ENCODE results near the gene TARDBP. TPM values are rescaled to one million over a fixed set of nuclear protein-coding genes. Genes with fewer than 3 reads are reported as not detected.

Gene TARDBP
- total RNA-seq, 1 experiment from 2014 or later: 207 TPM

DNA sequence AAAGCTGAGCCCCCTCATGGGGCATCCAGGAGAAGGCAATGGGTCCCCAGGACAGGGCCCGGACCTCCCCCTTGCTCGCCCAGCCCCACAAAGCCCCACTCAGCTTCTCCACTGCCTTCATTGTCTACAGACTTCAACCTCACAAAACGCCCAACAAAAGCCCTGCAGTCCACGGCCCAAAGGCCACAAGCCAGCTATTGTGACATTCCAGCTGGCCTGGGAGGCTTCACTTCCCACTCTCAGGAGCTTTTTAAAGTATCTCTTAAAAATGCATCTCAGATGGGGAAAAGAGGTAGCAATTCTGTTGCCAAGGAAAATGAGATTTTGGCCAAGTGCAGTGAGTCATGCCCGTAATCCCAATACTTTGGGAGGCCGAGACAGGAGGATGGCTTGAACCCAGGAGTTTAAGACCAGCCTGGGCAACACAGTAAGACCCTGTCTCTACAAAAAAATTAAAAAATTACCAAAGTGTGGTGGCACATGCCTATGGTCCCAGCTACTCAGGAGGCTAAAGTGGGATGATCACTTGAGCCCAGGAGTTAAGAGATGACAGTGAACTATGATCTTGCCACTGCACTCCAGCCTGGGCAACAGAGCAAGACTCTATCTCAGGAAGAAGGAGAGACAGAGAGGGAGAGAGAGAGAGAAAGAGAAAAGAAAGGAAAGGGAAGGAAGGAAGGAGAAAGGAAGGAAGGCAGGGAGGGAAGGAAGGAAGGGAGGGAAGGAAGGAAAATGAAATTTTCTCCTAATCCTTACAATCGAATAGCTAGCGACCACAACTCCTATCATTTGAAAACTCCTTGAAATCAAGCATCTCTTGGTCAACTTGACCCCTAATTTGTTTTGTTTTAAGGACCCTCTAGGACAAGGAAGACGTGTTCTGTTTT lies 31.4 kb upstream of the TARDBP start:
- Histone ChIP-seq H2BK15ac (ENCODE audit: low read depth, low read length) (no peak overlapping the region), H3T11ph (ENCODE audit: low read length) (no peak overlapping the region), H3K4me1 (ENCODE audit: insufficient read depth, low read length) (peaks cover 2% of the 10 kb centered on the region; the same call in 1 of the 2 replicates), H2BK5ac (ENCODE audit: insufficient read length, low read length) (no peak overlapping the region), H3K23me2 (ENCODE audit: insufficient read length, low read depth, low read length, poor library complexity, severe bottlenecking) (no peaks in the 10 kb centered on the region), H3K4ac (ENCODE audit: low read depth, low read length) (no peak overlapping the region), H3K9ac (ENCODE audit: extremely low read depth, insufficient read length, low read length) (no peak overlapping the region), H4K20me1 (ENCODE audit: control insufficient read depth, insufficient read depth, insufficient read length) (no peaks in the 10 kb centered on the region), H2BK20ac (ENCODE audit: low read depth, low read length, poor library complexity, severe bottlenecking) (no peak overlapping the region), H3K23ac (ENCODE audit: insufficient read length, low read depth, low read length) (no peak overlapping the region), H3K27ac (ENCODE audit: insufficient read length, low read depth, low read length) (no peak overlapping the region), H3K79me2 (ENCODE audit: insufficient read depth, low read length) (no peaks in the 10 kb centered on the region), H3K18ac (ENCODE audit: insufficient read length, low read depth, low read length) (no peak overlapping the region), H3K14ac (ENCODE audit: insufficient read depth, low read length) (no peak overlapping the region), H3K56ac (ENCODE audit: insufficient read length, low read depth, low read length) (no peak overlapping the region), H3K4me2 (ENCODE audit: insufficient read depth, insufficient read length, low read length) (peak overlapping the region; percentile 28), H2BK120ac (ENCODE audit: low read depth, low read length, poor library complexity, severe bottlenecking) (no peak overlapping the region), H3K79me1 (ENCODE audit: insufficient read depth, low read depth, low read length, poor library complexity, severe bottlenecking) (no peaks in the 10 kb centered on the region), H4K5ac (ENCODE audit: insufficient read length, low read depth, low read length) (no peak overlapping the region), H2AFZ (ENCODE audit: low read length) (no peak overlapping the region), H2AK5ac (ENCODE audit: insufficient read length, low read length) (no peak overlapping the region), H4K8ac (replicated peaks; ENCODE audit: insufficient read length, low read depth, low read length) (no peak overlapping the region), H3K9me3 (ENCODE audit: control insufficient read depth, low read depth, low read length) (no peaks in the 10 kb centered on the region), H3K27me3 (ENCODE audit: insufficient read depth, low read length) (no peaks in the 10 kb centered on the region), H4K91ac (ENCODE audit: insufficient read length, low read depth, low read length) (no peak overlapping the region), H2BK12ac (ENCODE audit: insufficient read length, low read depth, low read length) (no peak overlapping the region)
- Mint-ChIP-seq H3K9me3 (no peaks in the 10 kb centered on the region), H3K4me1 (peaks cover 37 to 47% of the 10 kb centered on the region in 2 experiments), H3K27ac (peak overlapping the region; percentile 10 to 99 (median 99); a peak in 6 of 7 replicates), H3K27me3 (ENCODE audit: low read depth) (peaks cover 8% of the 10 kb centered on the region; the same call in 1 of the 2 replicates), H3K36me3 (ENCODE audit: insufficient read depth in 1 of 3, low read depth in 3 of 3) (no peaks in the 10 kb centered on the region), H3K4me3 (peak overlapping the region; percentile 44 to 66)
- DNase-seq: no peak
- TF ChIP-seq, protein P1, sequence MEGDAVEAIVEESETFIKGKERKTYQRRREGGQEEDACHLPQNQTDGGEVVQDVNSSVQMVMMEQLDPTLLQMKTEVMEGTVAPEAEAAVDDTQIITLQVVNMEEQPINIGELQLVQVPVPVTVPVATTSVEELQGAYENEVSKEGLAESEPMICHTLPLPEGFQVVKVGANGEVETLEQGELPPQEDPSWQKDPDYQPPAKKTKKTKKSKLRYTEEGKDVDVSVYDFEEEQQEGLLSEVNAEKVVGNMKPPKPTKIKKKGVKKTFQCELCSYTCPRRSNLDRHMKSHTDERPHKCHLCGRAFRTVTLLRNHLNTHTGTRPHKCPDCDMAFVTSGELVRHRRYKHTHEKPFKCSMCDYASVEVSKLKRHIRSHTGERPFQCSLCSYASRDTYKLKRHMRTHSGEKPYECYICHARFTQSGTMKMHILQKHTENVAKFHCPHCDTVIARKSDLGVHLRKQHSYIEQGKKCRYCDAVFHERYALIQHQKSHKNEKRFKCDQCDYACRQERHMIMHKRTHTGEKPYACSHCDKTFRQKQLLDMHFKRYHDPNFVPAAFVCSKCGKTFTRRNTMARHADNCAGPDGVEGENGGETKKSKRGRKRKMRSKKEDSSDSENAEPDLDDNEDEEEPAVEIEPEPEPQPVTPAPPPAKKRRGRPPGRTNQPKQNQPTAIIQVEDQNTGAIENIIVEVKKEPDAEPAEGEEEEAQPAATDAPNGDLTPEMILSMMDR (conservative IDR thresholded peaks at IDR 0.05): no peak
- no CpG with 5 or more reads among the region's 9 CpGs for WGBS (ENCODE audit: extremely low coverage, insufficient read length, low lambda C conversion rate)

Data from H9 (cell line).